ENCODE measurements around the gene IL17RC. TPM values are rescaled to one million over a fixed set of nuclear protein-coding genes. Genes with fewer than 3 reads are reported as not detected.

The IL17RC gene, protein sequence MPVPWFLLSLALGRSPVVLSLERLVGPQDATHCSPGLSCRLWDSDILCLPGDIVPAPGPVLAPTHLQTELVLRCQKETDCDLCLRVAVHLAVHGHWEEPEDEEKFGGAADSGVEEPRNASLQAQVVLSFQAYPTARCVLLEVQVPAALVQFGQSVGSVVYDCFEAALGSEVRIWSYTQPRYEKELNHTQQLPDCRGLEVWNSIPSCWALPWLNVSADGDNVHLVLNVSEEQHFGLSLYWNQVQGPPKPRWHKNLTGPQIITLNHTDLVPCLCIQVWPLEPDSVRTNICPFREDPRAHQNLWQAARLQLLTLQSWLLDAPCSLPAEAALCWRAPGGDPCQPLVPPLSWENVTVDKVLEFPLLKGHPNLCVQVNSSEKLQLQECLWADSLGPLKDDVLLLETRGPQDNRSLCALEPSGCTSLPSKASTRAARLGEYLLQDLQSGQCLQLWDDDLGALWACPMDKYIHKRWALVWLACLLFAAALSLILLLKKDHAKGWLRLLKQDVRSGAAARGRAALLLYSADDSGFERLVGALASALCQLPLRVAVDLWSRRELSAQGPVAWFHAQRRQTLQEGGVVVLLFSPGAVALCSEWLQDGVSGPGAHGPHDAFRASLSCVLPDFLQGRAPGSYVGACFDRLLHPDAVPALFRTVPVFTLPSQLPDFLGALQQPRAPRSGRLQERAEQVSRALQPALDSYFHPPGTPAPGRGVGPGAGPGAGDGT
- total RNA-seq = 27.5 TPM
- 31.5 TPM for polyA plus RNA-seq (ENCODE audit: insufficient read depth, low read depth, low replicate concordance)
- long read RNA-seq, donor 1, partial matches to known transcripts = 5 of 6 reads
- long read RNA-seq, donor 1, other reads (novel, unspliced or antisense) = 0 of 6 reads
- long read RNA-seq, donor 2, partial matches to known transcripts = 0 of 3 reads
- long read RNA-seq, donor 2, other reads (novel, unspliced or antisense) = 0 of 3 reads
- long read RNA-seq, donor 3, partial matches to known transcripts = 0 of 1 reads
- long read RNA-seq, donor 3, other reads (novel, unspliced or antisense) = 0 of 1 reads
- long read RNA-seq, donor 4 = 0 reads
- long read RNA-seq, donor 5 = 0 reads
- long read RNA-seq, donor 6, partial matches to known transcripts = 0 of 1 reads
- long read RNA-seq, donor 6, other reads (novel, unspliced or antisense) = 0 of 1 reads
- long read RNA-seq, donor 7, partial matches to known transcripts = 4 of 21 reads
- long read RNA-seq, donor 7, other reads (novel, unspliced or antisense) = 14 of 21 reads
- long read RNA-seq, donor 8, partial matches to known transcripts = 0 of 1 reads
- long read RNA-seq, donor 8, other reads (novel, unspliced or antisense) = 0 of 1 reads
- long read RNA-seq, donor 9 = 0 reads
- long read RNA-seq, donor 10, partial matches to known transcripts = 0 of 3 reads
- long read RNA-seq, donor 10, other reads (novel, unspliced or antisense) = 0 of 3 reads

DNA sequence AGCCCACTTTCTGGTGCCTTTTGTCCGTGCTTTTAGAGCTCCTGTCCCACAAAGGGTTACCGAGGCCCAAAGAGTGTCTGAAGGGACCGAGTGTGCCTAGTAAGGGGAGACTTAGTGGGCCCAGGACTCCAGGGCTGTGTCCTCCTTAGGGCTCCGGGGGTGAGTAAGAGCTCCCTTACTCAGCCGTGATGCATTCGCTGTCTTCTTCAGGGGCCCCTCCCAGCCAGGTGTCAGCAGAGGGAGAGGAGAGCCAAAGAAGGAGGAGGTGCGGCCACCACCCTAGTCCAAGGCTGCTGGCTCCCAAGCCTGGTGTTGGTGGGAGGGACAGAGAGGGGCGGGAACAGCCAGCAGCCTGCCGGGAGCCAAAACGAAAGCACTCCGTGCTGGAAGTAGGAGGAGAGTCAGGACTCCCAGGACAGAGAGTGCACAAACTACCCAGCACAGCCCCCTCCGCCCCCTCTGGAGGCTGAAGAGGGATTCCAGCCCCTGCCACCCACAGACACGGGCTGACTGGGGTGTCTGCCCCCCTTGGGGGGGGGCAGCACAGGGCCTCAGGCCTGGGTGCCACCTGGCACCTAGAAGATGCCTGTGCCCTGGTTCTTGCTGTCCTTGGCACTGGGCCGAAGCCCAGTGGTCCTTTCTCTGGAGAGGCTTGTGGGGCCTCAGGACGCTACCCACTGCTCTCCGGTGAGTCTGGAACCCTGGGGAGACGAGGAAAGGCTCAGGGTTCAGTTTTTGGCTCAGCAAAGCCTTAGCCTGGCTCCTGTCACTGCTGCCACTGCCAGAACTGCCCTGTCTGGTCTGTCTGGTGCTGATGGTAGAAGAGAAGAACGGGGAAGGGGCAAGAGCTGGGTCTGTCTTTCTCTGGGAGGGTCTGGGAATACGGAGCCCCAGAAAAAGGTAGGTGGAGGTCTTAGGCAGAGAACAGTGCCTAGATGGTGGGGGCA is at the start of gene IL17RC:
Gene IL17RC, plus strand, starts transcription at position 365 of the 947 bp plus-strand sequence. Its CDS starts 218 bp downstream, at position 583.
- FAIRE-seq = no peak
- Histone ChIP-seq H3K4me1 (ENCODE audit: control insufficient read depth in 2 of 3, insufficient read depth in 2 of 3, low read depth in 1 of 3, low read length in 3 of 3) (peaks cover 0 to 30% (median 0%) of the 10 kb centered on the region in 3 donors), H3K9me3 (ENCODE audit: control insufficient read depth in 2 of 3, insufficient read depth in 1 of 3, low read length in 3 of 3) (no peaks in the 10 kb centered on the region)

DNA sequence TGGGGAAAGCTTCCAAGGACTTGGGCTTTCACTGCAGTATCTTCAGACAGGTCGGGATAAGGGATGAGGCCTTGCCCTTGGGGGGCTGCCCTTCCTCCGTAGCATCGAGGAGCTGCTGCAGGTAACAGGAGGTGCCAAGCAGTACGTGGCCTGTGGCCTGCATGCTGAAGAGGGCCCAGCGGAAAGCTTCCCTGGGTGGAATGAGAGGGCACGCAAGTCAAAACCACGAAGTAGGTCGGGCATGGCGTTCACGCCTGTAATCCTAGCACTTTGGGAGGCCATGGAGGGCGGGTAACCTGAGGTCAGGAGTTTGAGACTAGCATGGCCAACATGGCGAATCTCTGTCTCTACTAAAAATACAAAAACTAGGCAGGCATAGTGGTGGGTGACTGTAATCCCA is 49.8 kb upstream of the IL17RC start:
- DNase-seq (no peak), FAIRE-seq (no peak)
- no peaks in the 10 kb centered on the region for H3K9me3 ChIP-seq (ENCODE audit: control insufficient read depth in 2 of 3, insufficient read depth in 1 of 3, low read length in 3 of 3)
- no peak overlapping the region for H3K4me3 ChIP-seq (ENCODE audit: low read length in 3 of 3)
- no peaks in the 10 kb centered on the region for H3K27me3 ChIP-seq (ENCODE audit: control insufficient read depth, insufficient read depth, low read length)
- TF ChIP-seq, protein P1, sequence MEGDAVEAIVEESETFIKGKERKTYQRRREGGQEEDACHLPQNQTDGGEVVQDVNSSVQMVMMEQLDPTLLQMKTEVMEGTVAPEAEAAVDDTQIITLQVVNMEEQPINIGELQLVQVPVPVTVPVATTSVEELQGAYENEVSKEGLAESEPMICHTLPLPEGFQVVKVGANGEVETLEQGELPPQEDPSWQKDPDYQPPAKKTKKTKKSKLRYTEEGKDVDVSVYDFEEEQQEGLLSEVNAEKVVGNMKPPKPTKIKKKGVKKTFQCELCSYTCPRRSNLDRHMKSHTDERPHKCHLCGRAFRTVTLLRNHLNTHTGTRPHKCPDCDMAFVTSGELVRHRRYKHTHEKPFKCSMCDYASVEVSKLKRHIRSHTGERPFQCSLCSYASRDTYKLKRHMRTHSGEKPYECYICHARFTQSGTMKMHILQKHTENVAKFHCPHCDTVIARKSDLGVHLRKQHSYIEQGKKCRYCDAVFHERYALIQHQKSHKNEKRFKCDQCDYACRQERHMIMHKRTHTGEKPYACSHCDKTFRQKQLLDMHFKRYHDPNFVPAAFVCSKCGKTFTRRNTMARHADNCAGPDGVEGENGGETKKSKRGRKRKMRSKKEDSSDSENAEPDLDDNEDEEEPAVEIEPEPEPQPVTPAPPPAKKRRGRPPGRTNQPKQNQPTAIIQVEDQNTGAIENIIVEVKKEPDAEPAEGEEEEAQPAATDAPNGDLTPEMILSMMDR (IDR thresholded peaks at IDR 0.05; ENCODE audit: borderline replicate concordance, extremely low read depth, insufficient read depth) = no peak
- intact Hi-C loops (cut with DNase I) = no loop called here
- no peak overlapping the region for H3K27ac ChIP-seq (ENCODE audit: low read depth in 2 of 2, low read length in 2 of 2)
- H3K36me3 ChIP-seq (ENCODE audit: control insufficient read depth in 2 of 3, insufficient read depth in 3 of 3, low read length in 3 of 3) = no peaks in the 10 kb centered on the region
- H3K4me1 ChIP-seq (ENCODE audit: control insufficient read depth in 2 of 3, insufficient read depth in 2 of 3, low read depth in 1 of 3, low read length in 3 of 3) = no peaks in the 10 kb centered on the region
- no peak overlapping the region for H3K9ac ChIP-seq (ENCODE audit: low read length in 3 of 3)

More for the DNA sequence above, at the start of gene IL17RC:
- peak within 1 kb of the TSS; percentile 56 to 76 (median 65) for H3K4me3 ChIP-seq (ENCODE audit: low read length in 3 of 3)
- no peaks in the 10 kb centered on the region for H3K36me3 ChIP-seq (ENCODE audit: control insufficient read depth in 2 of 3, insufficient read depth in 3 of 3, low read length in 3 of 3)
- H3K27ac ChIP-seq (ENCODE audit: low read depth in 2 of 2, low read length in 2 of 2) = peak within 1 kb of the TSS; percentile 72 to 77
- H3K27me3 ChIP-seq (ENCODE audit: control insufficient read depth, insufficient read depth, low read length) = no peaks in the 10 kb centered on the region
- H3K9ac ChIP-seq (ENCODE audit: low read length in 3 of 3) = peak within 1 kb of the TSS; percentile 6 to 79 (median 66)
- TF ChIP-seq, protein P1 (IDR thresholded peaks at IDR 0.05; ENCODE audit: borderline replicate concordance, extremely low read depth, insufficient read depth) = no peak
- peak; percentile 82 to 95 (median 89) for DNase-seq
- intact Hi-C loops (cut with DNase I) = no loop called here

DNA sequence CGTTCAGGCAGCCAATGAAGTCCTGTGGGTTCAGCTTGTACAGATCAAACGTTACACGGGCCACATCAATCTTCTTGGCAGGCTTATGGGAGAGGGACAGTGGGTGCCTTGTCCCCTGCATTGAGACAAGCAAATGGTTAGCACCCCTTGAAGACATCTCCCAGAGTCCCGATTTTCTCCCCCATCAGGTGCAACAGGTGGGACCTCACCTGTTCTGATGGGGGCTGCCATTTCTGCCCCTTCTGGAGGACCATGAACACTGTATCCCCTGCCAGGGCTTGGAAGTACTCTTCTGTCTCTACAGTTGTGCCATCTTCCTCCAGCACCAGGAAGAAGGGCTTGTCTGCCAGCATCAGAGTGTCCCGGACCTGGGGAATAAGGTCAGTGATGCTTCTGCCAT is 46.9 kb upstream of the IL17RC start:
- FAIRE-seq = no peak
- Histone ChIP-seq H3K27me3 (ENCODE audit: control insufficient read depth, insufficient read depth, low read length) (no peaks in the 10 kb centered on the region), H3K27ac (ENCODE audit: low read depth in 2 of 2, low read length in 2 of 2) (no peak overlapping the region), H3K4me1 (ENCODE audit: control insufficient read depth in 2 of 3, insufficient read depth in 2 of 3, low read depth in 1 of 3, low read length in 3 of 3) (no peaks in the 10 kb centered on the region), H3K9ac (ENCODE audit: low read length in 3 of 3) (no peak overlapping the region), H3K4me3 (ENCODE audit: low read length in 3 of 3) (no peak overlapping the region), H3K36me3 (ENCODE audit: control insufficient read depth in 2 of 3, insufficient read depth in 3 of 3, low read length in 3 of 3) (no peaks in the 10 kb centered on the region), H3K9me3 (ENCODE audit: control insufficient read depth in 2 of 3, insufficient read depth in 1 of 3, low read length in 3 of 3) (no peaks in the 10 kb centered on the region)
- intact Hi-C loops (cut with DNase I) = no loop called here
- no peak for DNase-seq
- TF ChIP-seq, protein P1 (IDR thresholded peaks at IDR 0.05; ENCODE audit: borderline replicate concordance, extremely low read depth, insufficient read depth) = no peak

Measured in kidney (tissue), 22 donors.